Right cardiac atrium (tissue), 5 donors: ENCODE results near the gene TMEM35A. TPM values are rescaled to one million over a fixed set of nuclear protein-coding genes. Genes with fewer than 3 reads are reported as not detected.

ENCODE experiments used
- ATAC-seq, 2 donors: fragments of 200-7000 bp; cut with Tn5 transposase; one replicate each; pipeline versions ENCODE4 v1.8.0 to v1.9.1; 2020; ENCODE audit warnings: moderate library complexity in 2 of 2, mild to moderate bottlenecking in 1 of 2
- DNase-seq, 3 donors: peaks; one replicate each; pipeline ENCODE4 v3.0.0-alpha.2; 2020
- H3K27ac ChIP-seq: one replicate; pipeline ENCODE4 v1.5.1; 2013; ENCODE audit warnings: mild to moderate bottlenecking, low read length, control low read depth, moderate library complexity
- H3K27me3 ChIP-seq: one replicate; pipeline ENCODE4 v1.6.1; 2013; ENCODE audit not compliant: control insufficient read depth, insufficient read depth
- H3K4me1 ChIP-seq: one replicate; pipeline ENCODE4 v1.6.1; 2013; ENCODE audit warnings: low read length; ENCODE audit not compliant: control insufficient read depth, insufficient read depth
- H3K4me3 ChIP-seq: one replicate; pipeline ENCODE4 v1.5.1; 2013; ENCODE audit warnings: low read length, control low read depth
- H3K9me3 ChIP-seq: one replicate; pipeline ENCODE4 v1.6.1; 2013; ENCODE audit warnings: low read length; ENCODE audit not compliant: control insufficient read depth
- WGBS: extraction: QIAGEN DNeasy Blood & Tissue Kit; methylation state at CpG from one replicate; pipeline ENCODE4 v1.1.7; 2013; 5-methylcytosine and 5-hydroxymethylcytosine counted together
- intact Hi-C, 4 donors: fragments of 100-400 bp; cut with DNase I; formaldehyde crosslinking; loops; one replicate each; pipeline versions ENCODE4 v1.11.0 to v1.14.0; 2022 to 2023
- polyA plus RNA-seq: library from polyadenylated mRNA; stranded (reverse); fragments of 200-250 nt; gene quantifications from one replicate; pipeline ENCODE4 v1.2.3, GENCODE V29; 2013
- total RNA-seq, 4 donors: library from RNA; stranded (reverse); fragmentation: NEBNext Ultra II Directional; extraction: Animal tissue kit (Norgen Biotek cat#: 25700); gene quantifications; one replicate each; pipeline ENCODE4 v1.2.1, GENCODE V29; 2021
- donor health status: healthy with polysubstance abuse.
- donor health status: DM: no; HTN: yes; CAD: no.
- donor health status: DM: no; HTN: no; CAD: no.
- donor health status: DM: no; HTN: yes; CAD: no; lungs with severe emphysema.
- donor health status: DM: yes; HTN: yes; CAD: no.

The TMEM35A gene
- total and polyA plus RNA-seq, 5 donors, result 0.23 to 0.66 (median 0.43) TPM

GRCh38 chrX:101079736-101080270, 1.1 kb downstream of the TMEM35A start:
- intact Hi-C loops, result no loop called here
- Histone ChIP-seq H3K27ac (no peak overlapping the region), H3K4me1 (no peaks in the 10 kb centered on the region), H3K9me3 (no peaks in the 10 kb centered on the region), H3K27me3 (no peaks in the 10 kb centered on the region), H3K4me3 (peak overlapping the region; percentile 15)
- WGBS, result 37% methylated on average over 8 of the region's 8 CpGs
- no peak for ATAC-seq
- no peak for DNase-seq

GRCh38 chrX:101080326-101081124, 1.8 kb downstream of the TMEM35A start:
- Histone ChIP-seq H3K4me3 (no peak overlapping the region), H3K27me3 (no peaks in the 10 kb centered on the region), H3K27ac (no peak overlapping the region), H3K9me3 (no peaks in the 10 kb centered on the region), H3K4me1 (no peaks in the 10 kb centered on the region)
- no peak for ATAC-seq
- intact Hi-C loops, result no loop called here
- 62% methylated on average over 3 of the region's 3 CpGs for WGBS
- DNase-seq, result no peak

- Histone ChIP-seq H3K4me3 (no peak overlapping the region), H3K27ac (no peak overlapping the region), H3K4me1 (no peaks in the 10 kb centered on the region), H3K9me3 (no peaks in the 10 kb centered on the region), H3K27me3 (no peaks in the 10 kb centered on the region)
- intact Hi-C loops, result no loop called here
- no peak for ATAC-seq
- DNase-seq, result no peak
- WGBS, result 72% methylated on average over 3 of the region's 3 CpGs
Measured at GRCh38 chrX:101081231-101081630, 2.6 kb downstream of the TMEM35A start.

- DNase-seq (no peak), ATAC-seq (no peak)
- Histone ChIP-seq H3K9me3 (no peaks in the 10 kb centered on the region), H3K4me1 (no peaks in the 10 kb centered on the region), H3K27me3 (no peaks in the 10 kb centered on the region), H3K27ac (no peak overlapping the region), H3K4me3 (no peak overlapping the region)
- intact Hi-C loops, result no loop called here
- whole genome bisulfite sequencing, result 96% methylated on average over 1 of the region's 1 CpG
Measured at GRCh38 chrX:101091817-101092216, 13.1 kb downstream of the TMEM35A start.

- intact Hi-C loops, result no loop called here
- DNase-seq (peak; percentile 92 to 97 (median 96)), ATAC-seq (peak; percentile 100)
- no peaks in the 10 kb centered on the region for H3K27me3 ChIP-seq
- no peaks in the 10 kb centered on the region for H3K4me1 ChIP-seq
- H3K9me3 ChIP-seq, result no peaks in the 10 kb centered on the region
- H3K27ac ChIP-seq, result peak within 1 kb of the TSS; percentile 93
- H3K4me3 ChIP-seq, result peak within 1 kb of the TSS; percentile 75
- WGBS, result under 1% methylated on average over 48 of the region's 48 CpGs
Measured at GRCh38 chrX:101097546-101098453, 19.1 kb downstream of the TMEM35A start, which contains the start of gene CENPI. TSS of gene CENPI (plus strand) at chrX:101098204. CDS start at chrX:101101071, 2,867 bp downstream.

- Histone ChIP-seq H3K4me3 (no peak overlapping the region), H3K27me3 (no peaks in the 10 kb centered on the region), H3K4me1 (no peaks in the 10 kb centered on the region), H3K27ac (no peak overlapping the region), H3K9me3 (no peaks in the 10 kb centered on the region)
- intact Hi-C loops, result no loop called here
- ATAC-seq (no peak), DNase-seq (no peak)
- WGBS, result 97% methylated on average over 4 of the region's 4 CpGs
Measured at GRCh38 chrX:101108284-101108683, 29.6 kb downstream of the TMEM35A start.

GRCh38 chrX:101117701-101118100, 39.0 kb downstream of the TMEM35A start:
- no peak for DNase-seq
- H3K27ac ChIP-seq, result no peak overlapping the region
- no peak for ATAC-seq
- WGBS, result 72% methylated on average over 3 of the region's 3 CpGs
- H3K27me3 ChIP-seq, result no peaks in the 10 kb centered on the region
- H3K4me3 ChIP-seq, result no peak overlapping the region
- intact Hi-C loops, result no loop called here
- H3K4me1 ChIP-seq, result no peaks in the 10 kb centered on the region
- H3K9me3 ChIP-seq, result no peaks in the 10 kb centered on the region

- H3K9me3 ChIP-seq, result no peaks in the 10 kb centered on the region
- H3K4me3 ChIP-seq, result no peak overlapping the region
- ATAC-seq (no peak), DNase-seq (no peak)
- H3K4me1 ChIP-seq, result no peaks in the 10 kb centered on the region
- no peak overlapping the region for H3K27ac ChIP-seq
- intact Hi-C loops, result no loop called here
- H3K27me3 ChIP-seq, result no peaks in the 10 kb centered on the region
- WGBS, result 91% methylated on average over 2 of the region's 2 CpGs
Measured at GRCh38 chrX:101136235-101136634, 57.6 kb downstream of the TMEM35A start.

Other genes with a start within 250 kb of the TMEM35A start
- not detected for gene NOX1, start 204.5 kb upstream of the TMEM35A start, total RNA-seq
- not detected for gene NOX1, start 204.5 kb upstream of the TMEM35A start, polyA plus RNA-seq
- gene XKRX, start 150.0 kb upstream of the TMEM35A start, total RNA-seq, result not detected
- gene XKRX, start 150.0 kb upstream of the TMEM35A start, polyA plus RNA-seq, result not detected
- not detected for gene ARL13A, start 109.2 kb upstream of the TMEM35A start, total RNA-seq
- gene ARL13A, start 109.2 kb upstream of the TMEM35A start, polyA plus RNA-seq, result not detected
- 10 to 100 TPM; 19.4 to 22.6 (median 21.0) TPM for gene TRMT2B, start 26.8 kb upstream of the TMEM35A start, total RNA-seq
- gene TRMT2B, start 26.8 kb upstream of the TMEM35A start, polyA plus RNA-seq, result 14.7 TPM
- under 1 TPM; 0.31 to 0.85 (median 0.58) TPM for gene CENPI, start 19.3 kb downstream of the TMEM35A start, total RNA-seq
- 0.38 TPM for gene CENPI, start 19.3 kb downstream of the TMEM35A start, polyA plus RNA-seq
- under 1 TPM; 0.03 to 0.17 (median 0.13) TPM for gene DRP2, start 140.9 kb downstream of the TMEM35A start, total RNA-seq
- gene DRP2, start 140.9 kb downstream of the TMEM35A start, polyA plus RNA-seq, result 0.27 TPM
- gene TAF7L, start 212.5 kb downstream of the TMEM35A start, total RNA-seq, result not detected
- not detected for gene TAF7L, start 212.5 kb downstream of the TMEM35A start, polyA plus RNA-seq